GM20000 (cell line): ENCODE measurements around the gene KNOP1.

ENCODE experiments used
- DNase-seq: peaks from one replicate; pipeline ENCODE4 v3.0.0; 2012; ENCODE audit warnings: low spot score
- CTCF ChIP-seq: IDR thresholded peaks from 2 replicates; pipeline ENCODE4 v1.5.1; 2012; ENCODE audit warnings: mild to moderate bottlenecking, control low read depth; ENCODE audit errors: extremely low read depth, missing control alignments

The KNOP1 gene

GRCh38 chr16:19705146-19705501 lies 12.9 kb downstream of the KNOP1 start:
- TF ChIP-seq CTCF = no peak
- no peak for DNase-seq

GRCh38 chr16:19704321-19705145 lies 13.5 kb downstream of the KNOP1 start:
- no peak for TF ChIP-seq CTCF
- DNase-seq = no peak

- no peak for DNase-seq
- no peak for TF ChIP-seq CTCF
These were observed 14.7 kb downstream of the KNOP1 start for GRCh38 chr16:19703172-19703889.

GRCh38 chr16:19701091-19701490 lies 16.9 kb downstream of the KNOP1 start:
- TF ChIP-seq CTCF = no peak
- no peak for DNase-seq

- no peak for DNase-seq
These were observed 17.7 kb downstream of the KNOP1 start for GRCh38 chr16:19700319-19700781.

GRCh38 chr16:19699472-19699871 lies 18.6 kb downstream of the KNOP1 start:
- no peak for DNase-seq
- no peak for TF ChIP-seq CTCF

More at GRCh38 chr16:19700319-19700781, 17.7 kb downstream of the KNOP1 start:
- TF ChIP-seq CTCF = no peak

GRCh38 chr16:19698480-19699465 lies 19.3 kb downstream of the KNOP1 start:
- TF ChIP-seq CTCF = no peak
- no peak for DNase-seq
